NCI-H2171 (cell line): ENCODE measurements around the gene RASA3.
"Not testable (repeated sequence)": the region's sequence is repeated elsewhere in the genome, so short reads cannot be mapped to it uniquely, and the experiment has no call there.

Source experiments
- DNase-seq: peaks from one replicate; lab custom pipeline; 2025; lab: John Stamatoyannopoulos, UW

Gene RASA3

GRCh38 chr13:114155926-114156883 is 23.8 kb upstream of the RASA3 start:
- DNase-seq = no peak

GRCh38 chr13:114155320-114155719 is 22.9 kb upstream of the RASA3 start:
- DNase-seq = no peak

GRCh38 chr13:114154476-114154875 is 22.1 kb upstream of the RASA3 start:
- DNase-seq = no peak

- no peak for DNase-seq
These were observed 21.2 kb upstream of the RASA3 start for GRCh38 chr13:114153485-114154080.

- no peak for DNase-seq
These were observed 20.5 kb upstream of the RASA3 start for GRCh38 chr13:114152831-114153371.

GRCh38 chr13:114152285-114152645 is 19.8 kb upstream of the RASA3 start:
- DNase-seq = no peak

- DNase-seq = peak; percentile 43
These were observed 19.3 kb upstream of the RASA3 start for GRCh38 chr13:114151565-114152284.

- no peak for DNase-seq
These were observed 18.6 kb upstream of the RASA3 start for GRCh38 chr13:114151031-114151430.

GRCh38 chr13:114149774-114150740 is 17.6 kb upstream of the RASA3 start:
- no peak for DNase-seq

GRCh38 chr13:114148886-114149285 is 16.5 kb upstream of the RASA3 start:
- not testable (repeated sequence) for DNase-seq

- no peak for DNase-seq
These were observed 16.1 kb upstream of the RASA3 start for GRCh38 chr13:114148521-114148855.

- DNase-seq = no peak
These were observed 15.5 kb upstream of the RASA3 start for GRCh38 chr13:114147803-114148520.

GRCh38 chr13:114146629-114147028 is 14.2 kb upstream of the RASA3 start:
- no peak for DNase-seq

- DNase-seq = no peak
These were observed 13.8 kb upstream of the RASA3 start for GRCh38 chr13:114146173-114146572.

GRCh38 chr13:114145722-114146121 is 13.3 kb upstream of the RASA3 start:
- DNase-seq = no peak

GRCh38 chr13:114145256-114145655 is 12.8 kb upstream of the RASA3 start:
- DNase-seq = no peak

GRCh38 chr13:114144606-114145244 is 12.3 kb upstream of the RASA3 start:
- DNase-seq = no peak

GRCh38 chr13:114143806-114144605 is 11.6 kb upstream of the RASA3 start:
- no peak for DNase-seq
